Prostate gland (tissue), 2 donors: ENCODE results near the gene FN3K. TPM values are rescaled to one million over a fixed set of nuclear protein-coding genes. Genes with fewer than 3 reads are reported as not detected.
A peak's percentile ranks its signal among the peaks of the same experiment; 100 is the strongest.
"Not testable (repeated sequence)": the region's sequence is repeated elsewhere in the genome, so short reads cannot be mapped to it uniquely, and the experiment has no call there.

Experiments used
- DNase-seq: peaks from one replicate; pipeline ENCODE4 v3.0.0-alpha.2; 2019; ENCODE audit warnings: low spot score
- H3K27ac ChIP-seq, 2 donors: fragments of 200-600 bp; sonication (generic); 2 replicates each; pipeline ENCODE4 v1.5.1; 2017 to 2019
- H3K27me3 ChIP-seq: fragments of 200-600 bp; sonication (generic); replicated peaks from 2 replicates; pipeline ENCODE4 v1.5.1; 2019; ENCODE audit not compliant: insufficient read depth
- H3K36me3 ChIP-seq, 2 donors: fragments of 200-600 bp; sonication (generic); 1 replicate in 1 of 2; 2 replicates in 1 of 2; pipeline versions ENCODE4 v1.5.1 to v1.8.1; 2017 to 2019
- H3K4me1 ChIP-seq: fragments of 200-600 bp; sonication (generic); replicated peaks from 2 replicates; pipeline ENCODE4 v1.5.1; 2019
- H3K4me3 ChIP-seq, 2 donors: fragments of 200-600 bp; sonication (generic); 2 replicates each; pipeline ENCODE4 v1.5.1; 2017 to 2019
- H3K9me3 ChIP-seq: fragments of 200-600 bp; sonication (generic); 2 replicates; pipeline ENCODE4 v1.5.1; 2017
- POLR2A ChIP-seq: fragments of 450-650 bp; IDR thresholded peaks from one replicate; pipeline ENCODE4 v1.6.1; 2016; ENCODE audit warnings: antibody characterized with exemption, mild to moderate bottlenecking
- POLR2AphosphoS5 ChIP-seq: sonication (generic); formaldehyde crosslinking; IDR thresholded peaks from one replicate; pipeline ENCODE4 v1.6.1; 2017; ENCODE audit warnings: antibody characterized with exemption
- WGBS: methylation state at CpG from one replicate; pipeline ENCODE4 v1.1.5; 2018; 5-methylcytosine and 5-hydroxymethylcytosine counted together
- intact Hi-C: fragments of 100-400 bp; cut with DNase I; formaldehyde crosslinking; loops from one replicate; pipeline ENCODE4 v1.14.2; 2022
- total RNA-seq, 2 donors: library from RNA; depleted of rRNA; stranded (reverse); fragments of >200 nt; gene quantifications; one replicate each; pipeline ENCODE4 v1.1.0, GENCODE V29; 2016
- TF ChIP-seq, protein P1 (sequence below), 4 experiments: fragments of 200-600 bp in 2 of 4; fragments of 450-650 bp in 2 of 4; sonication (generic) in 2 of 4; IDR thresholded peaks; 1 replicate in 3 of 4; 2 replicates in 1 of 4; pipeline ENCODE4 v1.5.1; 2016 to 2019; ENCODE audit warnings: antibody characterized with exemption in 4 of 4, mild to moderate bottlenecking in 2 of 4, moderate library complexity in 2 of 4

Gene FN3K
- total RNA-seq, 2 donors from 2014 or later = 16.9 to 32.2 TPM

DNA sequence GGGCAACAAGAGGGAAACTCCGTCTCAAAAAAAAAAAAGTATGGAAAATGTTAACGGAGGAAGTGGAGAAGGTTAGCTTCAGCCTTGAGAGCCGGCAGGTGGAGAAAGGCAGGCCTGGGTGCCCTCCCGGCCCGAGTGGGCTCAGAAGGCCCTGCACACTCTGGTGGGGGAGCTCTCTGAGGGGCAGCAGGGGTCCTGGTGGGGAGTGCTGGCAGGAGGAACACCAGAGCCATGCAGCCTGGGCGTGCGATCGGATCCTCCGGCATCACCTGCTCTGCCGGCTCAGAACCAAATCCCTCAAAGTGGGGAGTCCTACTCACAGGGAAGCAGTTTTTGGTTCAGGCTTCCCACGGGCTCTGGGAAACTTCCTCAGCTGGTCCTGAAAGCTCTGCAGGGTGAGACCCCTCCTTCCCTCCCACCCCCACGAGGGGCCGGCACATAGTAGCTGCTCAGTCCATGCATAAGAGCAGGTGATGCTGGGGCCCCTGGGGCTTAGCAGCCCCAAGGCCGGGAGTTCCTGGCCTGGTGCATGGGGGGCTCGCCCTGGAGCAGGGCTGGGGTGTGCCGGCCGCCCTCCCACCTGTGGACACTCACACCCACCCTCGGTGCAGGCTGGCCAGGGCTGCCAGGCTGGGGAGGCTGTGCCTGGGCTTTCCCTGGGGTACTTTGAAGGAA is 1.2 kb downstream of the FN3K start:
- 84% methylated on average over 16 of the region's 18 CpGs for WGBS
- Histone ChIP-seq H3K9me3 (no peaks in the 10 kb centered on the region), H3K36me3 (peaks cover 0 to 8% of the 10 kb centered on the region in 2 donors), H3K27ac (no peak overlapping the region), H3K4me3 (peak overlapping the region in 1 of 2 donors; percentile 71), H3K4me1 (peaks cover 2% of the 10 kb centered on the region), H3K27me3 (no peaks in the 10 kb centered on the region)
- TF ChIP-seq POLR2AphosphoS5 (no peak), POLR2A (no peak)
- TF ChIP-seq, protein P1, sequence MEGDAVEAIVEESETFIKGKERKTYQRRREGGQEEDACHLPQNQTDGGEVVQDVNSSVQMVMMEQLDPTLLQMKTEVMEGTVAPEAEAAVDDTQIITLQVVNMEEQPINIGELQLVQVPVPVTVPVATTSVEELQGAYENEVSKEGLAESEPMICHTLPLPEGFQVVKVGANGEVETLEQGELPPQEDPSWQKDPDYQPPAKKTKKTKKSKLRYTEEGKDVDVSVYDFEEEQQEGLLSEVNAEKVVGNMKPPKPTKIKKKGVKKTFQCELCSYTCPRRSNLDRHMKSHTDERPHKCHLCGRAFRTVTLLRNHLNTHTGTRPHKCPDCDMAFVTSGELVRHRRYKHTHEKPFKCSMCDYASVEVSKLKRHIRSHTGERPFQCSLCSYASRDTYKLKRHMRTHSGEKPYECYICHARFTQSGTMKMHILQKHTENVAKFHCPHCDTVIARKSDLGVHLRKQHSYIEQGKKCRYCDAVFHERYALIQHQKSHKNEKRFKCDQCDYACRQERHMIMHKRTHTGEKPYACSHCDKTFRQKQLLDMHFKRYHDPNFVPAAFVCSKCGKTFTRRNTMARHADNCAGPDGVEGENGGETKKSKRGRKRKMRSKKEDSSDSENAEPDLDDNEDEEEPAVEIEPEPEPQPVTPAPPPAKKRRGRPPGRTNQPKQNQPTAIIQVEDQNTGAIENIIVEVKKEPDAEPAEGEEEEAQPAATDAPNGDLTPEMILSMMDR (IDR thresholded peaks at IDR 0.05) = no peak
- no peak for DNase-seq
- intact Hi-C loops = no loop called here

DNA sequence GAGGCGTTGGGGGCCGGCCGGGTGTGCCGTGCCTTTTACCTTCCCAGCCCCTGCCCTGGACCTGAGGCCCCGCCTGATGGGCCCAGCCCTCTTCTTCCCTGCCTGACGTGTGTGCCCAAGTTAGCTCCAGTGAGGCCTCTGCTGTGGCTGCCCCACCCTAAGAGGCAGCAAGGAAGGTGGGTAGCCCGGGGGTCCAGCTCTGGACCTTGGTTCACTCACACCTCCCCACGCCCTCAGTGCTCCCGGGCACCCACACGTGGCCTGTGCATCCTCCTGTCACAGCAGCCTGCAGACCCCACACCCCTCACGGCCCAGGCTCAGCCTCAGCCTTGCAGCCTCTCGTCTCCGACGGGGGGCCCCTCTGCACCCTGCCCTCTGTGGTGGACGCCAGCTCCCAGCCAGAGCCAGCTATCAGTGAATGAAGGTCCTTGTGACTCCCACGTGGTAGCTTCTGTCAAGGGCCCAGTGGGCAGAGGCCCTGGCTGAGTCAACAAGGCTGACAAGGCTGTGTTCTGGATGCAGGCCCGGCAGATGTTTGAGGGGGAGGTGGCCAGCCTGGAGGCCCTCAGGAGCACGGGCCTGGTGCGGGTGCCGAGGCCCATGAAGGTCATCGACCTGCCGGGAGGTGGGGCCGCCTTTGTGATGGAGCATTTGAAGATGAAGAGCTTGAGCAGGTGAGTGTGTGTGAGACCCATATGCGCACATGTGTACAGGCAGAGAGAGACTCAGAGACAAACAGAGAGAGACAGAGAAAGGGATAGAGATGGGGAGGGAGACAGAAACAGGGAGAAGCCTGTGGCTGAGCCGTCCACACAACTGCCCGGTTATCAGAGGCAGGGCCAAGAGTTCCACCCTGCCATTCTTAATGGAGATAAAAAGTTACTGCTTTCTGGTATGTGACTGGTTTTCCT is 2.8 kb downstream of the FN3K start:
- TF ChIP-seq, protein P1 (IDR thresholded peaks at IDR 0.05) = no peak
- TF ChIP-seq POLR2AphosphoS5 (no peak), POLR2A (no peak)
- Histone ChIP-seq H3K4me3 (no peak overlapping the region), H3K9me3 (no peaks in the 10 kb centered on the region), H3K27ac (no peak overlapping the region), H3K27me3 (no peaks in the 10 kb centered on the region), H3K36me3 (peaks cover 0 to 8% of the 10 kb centered on the region in 2 donors), H3K4me1 (peaks cover 2% of the 10 kb centered on the region)
- 88% methylated on average over 26 of the region's 26 CpGs for WGBS
- no peak for DNase-seq
- intact Hi-C loops = no loop called here

DNA sequence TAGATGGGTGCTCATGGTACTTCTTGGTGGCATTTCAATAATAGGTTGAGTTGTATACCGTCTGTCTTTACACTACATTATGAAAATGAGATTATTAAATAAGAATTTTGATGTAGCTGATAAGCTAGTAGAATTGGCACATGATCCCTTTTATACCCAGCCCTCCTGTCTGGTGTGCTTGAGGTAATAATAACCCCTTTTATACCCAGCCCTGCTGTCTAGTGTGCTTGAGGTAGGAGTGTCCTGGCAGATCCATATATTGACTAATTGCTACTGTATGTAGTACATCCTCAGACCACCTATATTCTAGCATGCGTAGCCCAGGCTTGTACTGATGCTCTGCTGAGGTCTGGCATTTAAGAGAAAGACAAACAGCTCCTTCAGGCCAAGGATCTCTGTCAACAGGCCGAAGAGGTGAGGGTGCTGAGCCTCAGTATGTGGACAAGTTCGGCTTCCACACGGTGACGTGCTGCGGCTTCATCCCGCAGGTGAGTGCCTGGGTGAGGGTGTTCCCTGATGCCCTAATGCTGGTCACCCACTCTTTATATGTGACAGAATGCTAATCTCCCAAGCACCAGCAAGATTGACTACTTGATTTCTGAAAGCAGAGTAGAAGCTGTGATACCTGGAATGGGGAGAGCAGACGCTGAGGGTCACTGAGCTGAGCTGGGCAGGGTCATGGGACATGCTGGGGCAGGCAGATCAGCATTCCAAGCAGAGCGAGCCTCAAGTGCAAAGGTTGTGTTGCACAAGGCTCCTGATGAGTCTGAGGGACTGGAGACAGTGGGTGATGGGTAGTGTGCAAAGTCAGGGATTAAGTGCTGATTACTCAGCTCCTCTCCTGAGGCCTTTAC is 5.7 kb downstream of the FN3K start:
- Histone ChIP-seq H3K4me3 (no peak overlapping the region), H3K4me1 (peaks cover 2% of the 10 kb centered on the region), H3K27ac (no peak overlapping the region), H3K36me3 (peaks cover 0 to 8% of the 10 kb centered on the region in 2 donors), H3K27me3 (no peaks in the 10 kb centered on the region), H3K9me3 (no peaks in the 10 kb centered on the region)
- DNase-seq = no peak
- 95% methylated on average over 10 of the region's 10 CpGs for WGBS
- intact Hi-C loops = no loop called here
- no peak for TF ChIP-seq POLR2AphosphoS5
- TF ChIP-seq, protein P1 (IDR thresholded peaks at IDR 0.05) = no peak
- TF ChIP-seq POLR2A = no peak

DNA sequence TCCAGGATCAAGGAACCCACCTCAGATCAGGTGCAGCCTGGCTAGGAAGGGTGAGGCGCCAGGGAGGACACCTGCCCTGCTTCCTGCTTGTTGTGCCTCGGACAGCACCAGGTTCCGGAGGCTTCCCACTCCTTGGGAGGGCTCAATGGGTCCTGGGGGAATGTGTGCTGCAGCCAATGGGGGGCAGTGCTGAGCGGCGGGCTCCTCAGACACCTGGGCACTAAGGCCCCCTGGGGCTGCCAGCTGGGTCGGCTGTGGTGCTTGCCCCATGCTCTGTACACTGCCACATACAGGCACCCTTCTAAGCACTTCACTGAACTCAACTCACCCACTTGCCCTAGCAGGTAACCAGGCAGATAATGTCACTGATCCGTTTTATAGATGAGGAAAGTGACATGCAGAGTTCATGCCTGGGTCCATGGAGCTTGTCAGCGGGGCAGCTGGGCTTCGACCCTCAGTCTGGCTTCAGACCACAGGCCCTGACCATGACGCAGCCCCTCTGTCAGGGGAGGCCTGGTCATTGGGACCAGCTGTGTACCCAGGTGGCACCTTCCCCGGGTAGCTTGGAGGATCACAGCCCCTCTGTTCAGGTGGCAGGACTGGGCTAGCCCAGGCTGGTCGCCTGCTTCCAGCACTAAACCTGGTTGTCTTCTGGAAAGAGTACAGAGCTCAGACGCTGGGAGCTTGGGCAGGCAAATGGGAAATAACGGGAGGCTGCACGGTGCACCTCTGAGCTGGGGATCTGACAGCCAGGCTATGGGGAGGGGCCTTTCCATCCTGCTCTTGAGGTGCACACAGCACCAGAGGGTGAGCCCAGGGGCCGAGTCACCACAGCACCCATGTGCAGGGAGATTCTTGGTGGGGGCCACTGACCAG is 8.2 kb downstream of the FN3K start:
- intact Hi-C loops = no loop called here
- Histone ChIP-seq H3K9me3 (no peaks in the 10 kb centered on the region), H3K27ac (no peak overlapping the region), H3K27me3 (no peaks in the 10 kb centered on the region), H3K36me3 (peaks cover 0 to 8% of the 10 kb centered on the region in 2 donors), H3K4me3 (no peak overlapping the region), H3K4me1 (no peaks in the 10 kb centered on the region)
- 89% methylated on average over 16 of the region's 16 CpGs for WGBS
- DNase-seq = no peak
- TF ChIP-seq POLR2AphosphoS5 (no peak), POLR2A (no peak)
- TF ChIP-seq, protein P1 (IDR thresholded peaks at IDR 0.05) = no peak

DNA sequence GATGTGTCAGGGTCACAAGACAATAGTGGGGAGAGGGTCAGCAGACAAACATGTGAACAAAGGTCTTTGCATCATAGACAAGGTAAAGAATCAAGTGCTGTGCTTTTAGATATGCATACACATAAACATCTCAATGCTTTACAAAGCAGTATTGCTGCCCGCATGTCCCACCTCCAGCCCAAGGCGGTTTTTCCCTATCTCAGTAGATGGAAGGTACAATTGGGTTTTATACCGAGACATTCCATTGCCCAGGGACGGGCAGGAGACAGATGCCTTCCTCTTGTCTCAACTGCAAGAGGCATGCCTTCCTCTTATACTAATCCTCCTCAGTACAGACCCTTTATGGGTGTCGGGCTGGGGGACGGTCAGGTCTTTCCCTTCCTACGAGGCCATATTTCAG is 9.3 kb downstream of the FN3K start:
- H3K36me3 ChIP-seq, H3K4me1 ChIP-seq, DNase-seq, H3K27ac ChIP-seq, H3K9me3 ChIP-seq, H3K27me3 ChIP-seq, intact Hi-C loops, H3K4me3 ChIP-seq: not testable (repeated sequence)
- WGBS = 64% methylated on average over 7 of the region's 7 CpGs
